ENCODE measurements around the gene TLCD2. TPM values are rescaled to one million over a fixed set of nuclear protein-coding genes. Genes with fewer than 3 reads are reported as not detected.
A peak's percentile ranks its signal among the peaks of the same experiment; 100 is the strongest.
"Not testable (repeated sequence)": the region's sequence is repeated elsewhere in the genome, so short reads cannot be mapped to it uniquely, and the experiment has no call there.

Gene TLCD2
- polyA plus RNA-seq, 1 experiment, result 3.1 TPM

GRCh38 chr17:1724351-1724868, 14.2 kb upstream of the TLCD2 start, which contains the start of gene WDR81:
TSS of gene WDR81 (plus strand) at chr17:1724704. CDS start at chr17:1724960, 256 bp downstream.
- POLR2A ChIA-PET, result interaction anchor here (1.2 to 1.6 kb wide), 2 partner anchors 8 to 40 kb away, joined by 3 to 7 read pairs; no protein-coding TSS in a partner anchor

GRCh38 chr17:1722022-1722421, 11.8 kb upstream of the TLCD2 start:
- DNase-seq (ENCODE audit: low read depth, low spot score), result peak; percentile 63
- ChIA-PET POLR2A (interaction anchor here (0.6 to 0.7 kb wide), 2 partner anchors 40 to 146 kb away, joined by 3 to 4 read pairs; no protein-coding TSS in a partner anchor), CTCF (interaction anchor here (0.7 to 7.1 kb wide), 11 partner anchors 50 to 242 kb away, joined by 3 to 89 read pairs (median 5); no protein-coding TSS in a partner anchor)
- not testable (repeated sequence) for H3K27ac ChIP-seq (ENCODE audit: low read depth, low read length); H3K4me3 ChIP-seq (ENCODE audit: low read depth, low read length); H3K27me3 ChIP-seq (ENCODE audit: control insufficient read depth, insufficient read depth, low read length)
- H3K9me3 ChIP-seq (ENCODE audit: control insufficient read depth, insufficient read depth, low read length), result peaks cover 11% of the 10 kb centered on the region; the same call in 1 of the 2 replicates

More at GRCh38 chr17:1724351-1724868, 14.2 kb upstream of the TLCD2 start, which contains the start of gene WDR81:
- Histone ChIP-seq H3K27ac (ENCODE audit: low read depth, low read length) (peak within 1 kb of the TSS; percentile 52), H3K4me3 (ENCODE audit: low read depth, low read length) (peak within 1 kb of the TSS; percentile 60), H3K27me3 (ENCODE audit: control insufficient read depth, insufficient read depth, low read length) (no peaks in the 10 kb centered on the region), H3K9me3 (ENCODE audit: control insufficient read depth, insufficient read depth, low read length) (peaks cover 11% of the 10 kb centered on the region; the same call in 1 of the 2 replicates)
- CTCF ChIA-PET, result interaction anchor here (0.6 to 2.1 kb wide), 2 partner anchors 59 to 91 kb away, joined by 3 to 7 read pairs; no protein-coding TSS in a partner anchor
- TF ChIP-seq, protein P1, sequence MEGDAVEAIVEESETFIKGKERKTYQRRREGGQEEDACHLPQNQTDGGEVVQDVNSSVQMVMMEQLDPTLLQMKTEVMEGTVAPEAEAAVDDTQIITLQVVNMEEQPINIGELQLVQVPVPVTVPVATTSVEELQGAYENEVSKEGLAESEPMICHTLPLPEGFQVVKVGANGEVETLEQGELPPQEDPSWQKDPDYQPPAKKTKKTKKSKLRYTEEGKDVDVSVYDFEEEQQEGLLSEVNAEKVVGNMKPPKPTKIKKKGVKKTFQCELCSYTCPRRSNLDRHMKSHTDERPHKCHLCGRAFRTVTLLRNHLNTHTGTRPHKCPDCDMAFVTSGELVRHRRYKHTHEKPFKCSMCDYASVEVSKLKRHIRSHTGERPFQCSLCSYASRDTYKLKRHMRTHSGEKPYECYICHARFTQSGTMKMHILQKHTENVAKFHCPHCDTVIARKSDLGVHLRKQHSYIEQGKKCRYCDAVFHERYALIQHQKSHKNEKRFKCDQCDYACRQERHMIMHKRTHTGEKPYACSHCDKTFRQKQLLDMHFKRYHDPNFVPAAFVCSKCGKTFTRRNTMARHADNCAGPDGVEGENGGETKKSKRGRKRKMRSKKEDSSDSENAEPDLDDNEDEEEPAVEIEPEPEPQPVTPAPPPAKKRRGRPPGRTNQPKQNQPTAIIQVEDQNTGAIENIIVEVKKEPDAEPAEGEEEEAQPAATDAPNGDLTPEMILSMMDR (IDR thresholded peaks at IDR 0.05; ENCODE audit: low read depth, low read length), result no peak
- no peak for DNase-seq (ENCODE audit: low read depth, low spot score)

DNA sequence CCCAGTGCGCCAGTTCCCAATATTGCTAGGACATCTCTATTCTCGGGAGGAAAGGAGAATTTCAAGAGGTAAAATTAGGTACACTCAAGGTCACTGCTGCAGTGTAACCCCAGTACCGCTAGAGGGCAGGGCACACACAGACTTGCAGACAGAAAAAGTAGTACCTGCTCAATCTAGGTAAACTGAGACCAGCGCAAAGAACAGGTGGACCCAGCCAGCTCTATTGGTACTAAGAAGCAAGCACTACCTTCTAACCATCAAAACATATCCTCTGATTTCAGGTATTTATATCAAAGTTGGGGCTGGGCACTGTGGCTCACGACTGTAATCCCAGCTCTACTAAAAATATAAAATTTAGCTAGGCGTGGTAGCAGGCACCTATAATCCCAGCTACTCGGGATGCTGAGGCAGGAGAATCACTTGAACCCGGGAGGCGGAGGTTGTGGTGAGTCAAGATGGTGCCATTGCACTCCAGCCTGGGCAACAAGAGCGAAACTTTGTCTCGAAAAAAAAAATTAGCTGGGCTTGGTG, 10.7 kb upstream of the TLCD2 start:
- CTCF ChIA-PET, result interaction anchor here (0.6 to 7.1 kb wide), 18 partner anchors 9 to 281 kb away, joined by 3 to 89 read pairs (median 4); partner anchors contain the start of gene SERPINF1
- Histone ChIP-seq H3K27me3 (ENCODE audit: control insufficient read depth, insufficient read depth, low read length) (no peaks in the 10 kb centered on the region), H3K9me3 (ENCODE audit: control insufficient read depth, insufficient read depth, low read length) (peaks cover 6% of the 10 kb centered on the region; the same call in 1 of the 2 replicates), H3K4me3 (ENCODE audit: low read depth, low read length) (no peak overlapping the region), H3K27ac (ENCODE audit: low read depth, low read length) (no peak overlapping the region)
- DNase-seq (ENCODE audit: low read depth, low spot score), result no peak
- POLR2A ChIA-PET, result no interaction called here
- TF ChIP-seq, protein P1 (IDR thresholded peaks at IDR 0.05; ENCODE audit: low read depth, low read length), result peak; percentile 99

DNA sequence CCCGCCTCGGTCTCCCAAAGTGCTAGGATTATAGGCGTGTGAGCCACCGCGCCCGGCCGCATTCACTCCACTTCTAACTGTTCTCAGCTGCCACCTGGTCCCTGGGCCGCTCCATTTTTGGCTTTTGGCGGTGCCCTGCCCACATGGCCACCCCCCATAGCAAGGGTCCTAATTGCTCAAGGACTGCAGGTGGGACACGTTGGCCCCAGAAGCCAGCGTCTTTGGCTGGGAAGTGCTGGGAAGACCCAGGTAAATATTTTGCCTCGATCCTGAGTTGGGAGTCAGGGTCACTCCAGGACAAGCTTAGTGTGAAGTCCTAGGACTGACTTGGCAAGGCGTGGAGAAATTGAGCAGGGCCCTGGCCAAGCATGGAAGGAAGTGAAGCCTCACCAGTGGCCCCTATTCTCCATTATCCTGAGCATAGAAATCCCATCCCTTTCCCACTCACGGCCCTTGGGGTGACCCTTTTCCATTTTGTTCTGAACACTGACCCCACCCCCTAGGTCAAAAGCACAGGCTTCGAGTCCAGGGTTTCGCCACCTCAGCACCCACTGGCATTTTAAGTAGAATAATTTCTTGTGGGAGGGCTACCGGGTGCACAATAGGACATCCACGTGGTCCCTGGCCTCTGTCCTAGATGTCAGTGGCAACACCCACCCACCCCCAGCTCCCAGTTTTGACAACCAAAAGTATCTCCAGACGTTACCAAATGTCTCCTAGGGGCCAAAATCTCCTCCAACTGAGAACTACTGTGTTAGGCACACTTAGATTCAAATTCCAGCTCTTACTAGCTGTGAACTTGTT, 8.4 kb upstream of the TLCD2 start:
- POLR2A ChIA-PET, result interaction anchor here (1.0 to 4.5 kb wide), 2 partner anchors 49 to 111 kb away, joined by 4 to 52 read pairs; partner anchors contain the start of genes RPA1 and SMYD4
- DNase-seq (ENCODE audit: low read depth, low spot score), result no peak
- H3K4me3 ChIP-seq (ENCODE audit: low read depth, low read length), result no peak overlapping the region
- TF ChIP-seq, protein P1 (IDR thresholded peaks at IDR 0.05; ENCODE audit: low read depth, low read length), result no peak
- H3K27me3 ChIP-seq (ENCODE audit: control insufficient read depth, insufficient read depth, low read length), result no peaks in the 10 kb centered on the region
- H3K9me3 ChIP-seq (ENCODE audit: control insufficient read depth, insufficient read depth, low read length), result no peaks in the 10 kb centered on the region; the same call in 1 of the 2 replicates
- H3K27ac ChIP-seq (ENCODE audit: low read depth, low read length), result peak overlapping the region; percentile 100
- CTCF ChIA-PET, result interaction anchor here (0.8 to 7.1 kb wide), 3 partner anchors 44 to 145 kb away, joined by 3 to 89 read pairs (median 3); no protein-coding TSS in a partner anchor

All from AG04450 (cell line).